Stimulated activated CD8-positive, alpha-beta memory T cell treated with anti-CD3 and anti-CD28 coated beads, Interleukin-7, amount 100 ng/mL, for 1 hour (primary cell): ENCODE data around the gene KBTBD7.

Experiments used
- DNase-seq, 2 donors: peaks; one replicate each; pipeline ENCODE4 v3.0.0-alpha.2; 2020; ENCODE audit warnings: low read depth in 2 of 2

The KBTBD7 gene, protein sequence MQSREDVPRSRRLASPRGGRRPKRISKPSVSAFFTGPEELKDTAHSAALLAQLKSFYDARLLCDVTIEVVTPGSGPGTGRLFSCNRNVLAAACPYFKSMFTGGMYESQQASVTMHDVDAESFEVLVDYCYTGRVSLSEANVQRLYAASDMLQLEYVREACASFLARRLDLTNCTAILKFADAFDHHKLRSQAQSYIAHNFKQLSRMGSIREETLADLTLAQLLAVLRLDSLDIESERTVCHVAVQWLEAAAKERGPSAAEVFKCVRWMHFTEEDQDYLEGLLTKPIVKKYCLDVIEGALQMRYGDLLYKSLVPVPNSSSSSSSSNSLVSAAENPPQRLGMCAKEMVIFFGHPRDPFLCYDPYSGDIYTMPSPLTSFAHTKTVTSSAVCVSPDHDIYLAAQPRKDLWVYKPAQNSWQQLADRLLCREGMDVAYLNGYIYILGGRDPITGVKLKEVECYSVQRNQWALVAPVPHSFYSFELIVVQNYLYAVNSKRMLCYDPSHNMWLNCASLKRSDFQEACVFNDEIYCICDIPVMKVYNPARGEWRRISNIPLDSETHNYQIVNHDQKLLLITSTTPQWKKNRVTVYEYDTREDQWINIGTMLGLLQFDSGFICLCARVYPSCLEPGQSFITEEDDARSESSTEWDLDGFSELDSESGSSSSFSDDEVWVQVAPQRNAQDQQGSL

DNA sequence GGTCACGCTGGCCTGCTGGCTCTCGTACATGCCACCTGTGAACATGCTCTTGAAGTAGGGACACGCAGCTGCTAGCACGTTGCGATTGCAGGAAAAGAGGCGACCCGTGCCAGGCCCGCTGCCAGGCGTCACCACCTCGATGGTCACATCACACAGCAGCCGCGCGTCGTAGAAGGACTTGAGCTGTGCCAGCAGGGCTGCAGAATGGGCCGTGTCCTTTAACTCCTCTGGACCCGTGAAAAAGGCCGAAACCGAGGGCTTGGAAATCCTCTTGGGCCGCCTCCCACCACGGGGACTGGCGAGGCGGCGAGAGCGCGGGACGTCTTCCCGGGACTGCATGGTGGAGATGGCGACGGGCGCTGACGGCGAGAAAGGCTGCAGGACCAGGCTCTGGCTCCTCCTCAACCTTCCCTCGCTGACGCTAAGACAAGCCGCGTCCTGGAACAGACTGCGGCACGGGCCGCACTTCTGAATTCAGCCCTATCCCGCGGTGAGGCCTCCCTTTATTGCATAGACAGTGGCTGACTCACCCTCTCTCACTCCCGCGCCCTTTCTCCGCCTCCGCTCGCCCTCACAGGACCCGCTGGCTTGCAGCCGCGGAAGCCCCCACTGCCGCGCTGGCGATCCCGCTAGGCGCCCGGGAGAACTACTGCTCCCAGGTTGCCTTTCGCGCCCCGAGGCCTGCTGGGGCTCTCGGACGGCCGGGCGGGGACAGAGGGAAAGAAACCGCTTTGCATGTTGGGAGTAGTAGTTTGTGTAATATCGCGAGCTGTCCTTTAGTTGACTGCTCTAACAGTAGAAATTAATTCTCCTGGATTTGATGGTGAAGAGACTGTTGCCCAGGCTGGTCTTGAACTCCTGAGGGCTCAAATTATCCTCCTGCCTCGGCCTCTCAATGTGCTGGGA is at the start of gene KBTBD7:
Gene KBTBD7 (minus strand): TSS at position 651 of the 906 bp plus-strand sequence. CDS start 312 bp downstream, at position 339.
- DNase-seq = peak; percentile 79 to 80

DNA sequence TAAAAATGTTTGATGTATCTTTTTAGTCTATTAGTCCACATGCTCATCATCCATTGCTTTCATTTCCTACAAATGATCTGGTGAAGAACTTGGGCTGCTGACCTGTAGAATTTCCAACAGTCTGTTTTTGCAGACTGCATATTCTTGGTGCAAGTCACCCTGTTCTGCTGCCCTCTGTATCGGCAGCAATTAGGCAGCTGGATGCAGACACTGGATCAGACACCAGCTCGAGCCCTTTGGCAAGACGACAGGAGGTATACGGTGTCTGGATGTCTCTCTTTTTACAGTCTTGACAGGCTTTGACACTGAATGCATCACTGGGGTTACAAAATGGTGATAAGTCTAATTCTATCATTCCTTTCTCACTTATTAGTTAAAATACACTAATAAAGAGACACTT is 47.3 kb upstream of the KBTBD7 start:
- DNase-seq = no peak

DNA sequence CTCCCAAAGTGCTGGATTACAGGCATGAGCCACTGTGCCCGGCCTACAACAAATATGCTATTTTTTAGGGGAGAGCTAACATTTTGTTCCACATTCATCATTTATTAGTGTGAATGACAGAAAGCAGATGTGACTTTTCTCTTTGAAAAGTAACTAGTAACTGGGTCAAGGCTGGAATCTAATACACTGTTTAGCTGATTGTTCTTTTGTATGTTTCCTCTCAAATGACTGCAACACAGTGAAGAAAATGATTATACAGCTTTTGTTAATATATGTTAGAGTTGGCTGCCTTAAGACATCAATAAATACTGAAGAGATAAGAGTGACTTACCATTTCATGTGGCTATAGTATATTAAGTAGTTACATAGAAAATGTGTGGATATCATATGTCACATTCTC is 42.0 kb upstream of the KBTBD7 start:
- DNase-seq = no peak

DNA sequence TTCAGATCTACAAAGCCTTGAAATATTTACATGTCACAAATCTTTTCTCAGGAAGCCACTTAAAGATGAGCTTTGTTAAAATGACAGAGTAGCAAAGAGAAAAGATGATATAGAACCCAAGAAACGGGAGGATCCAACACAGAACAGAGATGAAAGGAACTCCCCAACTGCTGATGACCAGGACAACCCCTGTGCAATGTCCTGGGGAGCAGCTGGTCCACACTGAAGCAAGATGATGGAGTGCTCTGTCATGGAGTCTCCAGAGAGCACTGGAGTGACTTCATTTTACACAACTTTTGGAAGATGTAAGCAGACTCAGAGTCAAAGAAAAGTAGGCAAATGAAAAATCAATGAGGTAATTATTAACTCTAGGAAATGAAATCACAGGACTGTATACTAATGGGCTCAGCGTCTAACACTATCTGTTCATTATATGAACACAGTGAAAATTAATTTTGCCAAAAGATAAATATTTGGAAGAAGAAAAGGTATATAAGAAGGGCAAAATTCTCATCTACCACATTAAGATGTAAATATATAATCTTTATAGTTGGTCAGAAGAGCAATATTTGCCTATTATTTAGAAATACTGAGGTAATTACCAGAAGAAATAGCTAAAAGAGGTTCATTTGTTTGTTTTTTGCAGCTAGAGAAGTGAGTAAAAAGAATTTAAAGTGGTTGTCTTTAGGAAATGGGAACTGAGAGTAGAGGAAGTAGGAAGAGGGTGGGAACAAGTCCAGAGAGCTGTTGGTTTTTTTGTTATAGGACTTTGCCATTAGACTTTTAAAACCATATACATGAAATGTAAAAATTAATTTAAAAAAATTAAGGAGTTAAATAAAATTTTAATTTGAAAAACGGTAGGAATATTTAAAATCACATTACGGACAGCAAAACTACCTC is 38.5 kb upstream of the KBTBD7 start:
- no peak for DNase-seq

DNA sequence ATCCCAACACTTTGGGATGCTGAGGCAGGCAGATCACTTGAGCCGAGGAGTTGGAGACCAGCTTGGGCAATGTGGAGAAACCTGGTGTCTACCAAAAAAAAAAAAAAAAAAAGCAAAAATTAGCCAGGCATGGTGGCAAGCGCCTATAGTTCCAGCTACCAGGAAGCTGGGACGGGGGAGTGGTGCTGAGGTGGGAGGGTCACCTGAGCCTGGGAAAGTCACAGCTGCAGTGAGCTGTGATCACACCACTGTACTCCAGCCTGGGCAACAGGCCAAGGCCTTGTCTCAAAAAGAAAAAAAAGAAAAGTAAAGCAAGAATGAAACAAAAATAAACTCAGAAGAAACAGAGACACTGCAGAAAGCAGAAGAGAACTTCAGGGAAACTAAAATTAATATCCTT is 37.4 kb upstream of the KBTBD7 start:
- no peak for DNase-seq

DNA sequence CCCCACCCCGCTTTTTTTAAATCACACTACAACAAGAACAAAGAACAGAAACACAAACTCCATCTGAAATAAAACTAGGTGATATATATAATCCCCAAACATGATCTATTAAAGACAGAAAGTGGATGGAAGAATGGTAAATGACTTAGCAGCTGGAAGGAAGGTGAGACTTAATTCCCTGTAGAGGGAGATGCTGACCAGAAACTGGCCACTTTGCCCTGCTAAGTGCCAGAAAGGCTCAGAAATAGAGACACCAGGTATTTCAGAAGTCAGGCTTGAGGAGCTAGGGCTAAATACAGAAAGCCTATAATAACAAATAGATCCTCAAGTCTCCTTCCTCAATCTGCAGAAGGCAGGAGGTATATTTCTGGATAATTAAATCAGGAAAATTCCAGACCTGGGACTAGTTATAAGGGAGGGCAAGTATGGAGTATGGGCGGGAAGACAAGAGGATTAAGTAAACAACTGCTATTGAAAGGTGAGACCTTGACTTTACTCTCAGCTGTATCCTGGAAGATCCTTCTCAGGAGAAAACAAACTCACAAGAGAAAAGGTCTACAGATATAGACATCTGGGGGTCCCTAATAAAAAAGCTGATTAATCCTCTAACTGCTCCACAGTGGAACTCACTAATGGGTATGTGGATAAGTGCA is 36.8 kb upstream of the KBTBD7 start:
- no peak for DNase-seq

DNA sequence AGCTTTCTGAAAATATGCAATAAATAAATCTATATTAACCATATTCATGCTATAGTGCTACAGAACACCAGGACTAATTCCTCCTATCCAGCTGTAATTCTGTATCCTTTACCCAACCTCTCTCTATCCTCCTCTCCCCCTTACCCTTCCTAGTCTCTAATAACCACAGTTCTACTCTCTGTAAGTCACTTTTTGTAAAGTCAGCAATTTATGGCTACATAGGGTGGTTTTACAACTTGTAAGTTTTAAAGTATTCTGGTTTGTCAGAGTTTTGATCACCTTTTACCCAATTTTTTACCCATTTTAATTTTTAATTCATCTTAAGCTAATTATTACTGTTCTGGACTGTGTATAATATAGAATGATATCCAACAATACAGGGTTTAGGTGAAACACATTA is 35.0 kb upstream of the KBTBD7 start:
- no peak for DNase-seq

DNA sequence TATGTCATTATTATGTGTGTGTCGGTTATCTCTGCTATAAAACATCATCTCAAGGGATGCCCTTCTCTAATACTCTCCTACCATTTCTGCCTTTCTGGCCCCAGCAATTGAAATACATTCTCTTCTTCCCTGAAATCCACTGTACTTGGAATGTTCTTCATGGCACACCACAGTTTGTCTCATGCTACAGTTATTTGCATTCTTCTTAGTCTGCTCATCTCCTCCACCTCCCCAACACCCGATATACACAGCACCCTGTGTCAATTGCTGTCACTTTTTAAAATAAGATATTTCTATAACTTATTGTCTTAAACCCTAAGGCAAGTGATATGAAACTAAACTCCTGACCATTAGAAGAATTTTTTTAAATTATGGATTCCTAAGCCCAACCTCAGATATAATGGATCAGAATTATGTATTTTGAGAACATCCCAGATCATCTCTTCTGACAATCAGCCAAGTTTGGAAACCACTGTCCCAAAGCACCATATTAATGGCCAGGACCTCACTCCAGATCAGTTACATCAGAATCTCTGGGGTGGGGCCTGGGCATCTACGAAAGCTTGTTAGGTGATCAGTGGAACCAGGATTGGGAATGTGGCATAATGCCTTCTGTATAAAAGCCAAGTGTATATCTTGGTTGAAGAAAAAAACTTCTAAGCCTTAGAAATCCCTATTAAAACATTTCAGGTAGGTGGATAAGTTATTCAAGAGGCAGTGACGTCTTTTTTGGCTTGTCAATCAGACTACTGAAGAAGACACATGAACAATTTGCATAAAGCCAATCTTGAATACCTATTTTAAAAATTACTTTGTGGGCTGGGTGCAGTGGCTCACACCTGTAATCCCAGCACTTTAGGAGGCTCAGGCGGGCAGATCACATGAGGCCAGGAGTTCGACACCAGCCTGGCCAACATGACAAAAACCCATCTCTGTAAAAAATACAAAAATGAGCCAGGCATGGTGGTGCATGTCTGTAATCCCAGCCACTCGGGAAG is 30.0 kb upstream of the KBTBD7 start:
- no peak for DNase-seq

DNA sequence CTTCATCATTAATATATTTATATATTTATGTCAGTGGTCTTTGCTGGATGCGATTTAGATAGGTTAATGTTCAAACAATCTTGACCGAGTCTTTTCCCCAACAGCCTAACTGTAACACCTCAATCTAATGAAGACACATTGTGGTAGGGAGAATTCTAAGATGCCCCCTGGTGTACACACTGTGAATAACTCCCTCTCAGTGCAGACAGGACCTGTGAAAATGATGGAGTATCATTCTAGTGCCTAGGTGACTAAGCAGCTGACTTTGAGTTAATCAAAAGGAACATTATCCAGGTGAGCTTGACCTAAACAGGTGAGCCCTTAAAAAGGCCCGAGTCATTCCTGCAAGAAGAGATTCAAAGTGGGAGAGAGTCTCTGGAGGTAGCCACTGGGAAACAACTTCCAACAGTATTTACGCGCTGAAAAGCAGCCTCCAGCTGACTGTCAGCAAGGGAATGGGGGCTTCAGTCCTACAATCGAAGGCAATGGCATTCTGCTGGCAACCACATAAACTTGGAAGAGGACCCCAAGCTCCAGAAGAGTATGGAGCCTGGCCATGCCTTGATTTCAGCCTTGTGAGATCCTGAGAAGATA is 28.0 kb upstream of the KBTBD7 start:
- DNase-seq = peak; percentile 9 to 20

DNA sequence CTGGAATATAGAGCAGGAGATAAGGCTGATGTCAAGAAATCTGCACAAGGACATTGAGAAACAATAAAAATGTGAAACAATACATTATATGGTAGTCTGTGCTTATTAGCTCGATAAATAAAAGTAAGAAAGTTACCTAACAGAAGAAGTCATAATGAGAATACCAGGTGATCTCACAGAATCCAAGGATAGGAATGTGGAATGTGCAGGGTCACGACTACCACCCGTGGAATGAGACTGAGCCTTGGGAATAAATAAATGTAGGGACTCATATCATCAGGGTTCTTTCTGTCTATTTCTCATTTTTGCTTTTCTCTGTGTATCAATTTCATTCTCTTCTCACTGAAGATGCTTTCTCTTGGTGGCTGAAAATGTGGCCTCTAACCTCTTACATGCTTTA is 26.0 kb upstream of the KBTBD7 start:
- no peak for DNase-seq

DNA sequence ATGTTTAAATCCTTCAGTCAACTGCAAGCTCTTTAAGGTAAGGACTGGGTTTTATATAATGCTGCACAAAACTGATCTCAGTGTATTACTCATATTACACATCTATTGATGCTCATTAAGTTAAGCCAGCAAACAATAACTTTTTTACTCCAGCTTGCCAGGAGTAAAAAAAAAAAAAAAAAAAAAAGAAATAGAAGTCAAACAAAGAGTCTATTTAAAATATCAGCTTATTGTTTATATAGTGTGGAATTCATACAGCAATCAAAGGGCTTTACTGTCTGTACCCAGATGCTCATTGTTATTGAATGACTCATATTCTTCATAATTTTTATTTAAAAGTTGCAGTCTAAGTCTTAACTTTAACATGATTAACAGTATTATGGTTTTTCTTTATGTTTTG is 21.8 kb upstream of the KBTBD7 start:
- DNase-seq = no peak

DNA sequence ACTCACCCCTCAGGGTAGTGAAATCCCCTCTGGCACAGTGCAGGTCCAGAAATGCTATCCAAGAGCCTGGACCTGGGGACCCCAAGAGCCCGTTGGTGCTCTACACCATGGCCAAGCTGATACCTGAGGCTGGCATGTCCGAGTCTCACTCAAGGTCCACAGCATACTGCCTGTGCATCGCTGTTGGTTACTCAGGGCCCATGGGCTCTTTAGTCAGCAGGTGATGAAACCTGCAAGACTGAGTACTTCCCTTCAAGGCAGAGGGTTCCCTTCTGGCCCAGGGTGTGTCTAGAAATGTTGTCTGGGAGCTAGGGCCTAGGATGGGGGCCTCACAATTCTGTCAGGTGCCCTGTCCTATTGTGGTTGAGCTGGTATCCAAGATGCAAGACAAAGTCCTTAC is 19.6 kb upstream of the KBTBD7 start:
- no peak for DNase-seq

DNA sequence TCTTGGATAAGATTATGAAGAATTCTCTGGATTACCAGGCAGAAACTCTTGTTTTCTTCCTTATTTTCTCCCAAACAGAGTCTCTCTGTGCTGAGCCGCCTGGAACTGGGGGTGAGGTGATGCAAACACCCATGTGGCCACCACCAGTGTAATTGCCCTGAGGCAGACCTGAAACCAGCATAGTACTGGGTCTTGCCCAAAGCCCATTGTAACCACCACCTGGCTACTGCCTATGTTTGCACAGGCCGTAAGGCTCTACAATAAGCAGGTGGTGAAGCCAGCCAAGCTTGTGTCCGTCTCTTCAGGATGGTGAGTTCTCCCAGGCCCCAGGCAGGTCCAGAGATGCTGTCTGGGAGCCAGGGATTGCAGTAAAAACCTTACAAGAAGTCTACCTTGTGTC is 18.9 kb upstream of the KBTBD7 start:
- no peak for DNase-seq

DNA sequence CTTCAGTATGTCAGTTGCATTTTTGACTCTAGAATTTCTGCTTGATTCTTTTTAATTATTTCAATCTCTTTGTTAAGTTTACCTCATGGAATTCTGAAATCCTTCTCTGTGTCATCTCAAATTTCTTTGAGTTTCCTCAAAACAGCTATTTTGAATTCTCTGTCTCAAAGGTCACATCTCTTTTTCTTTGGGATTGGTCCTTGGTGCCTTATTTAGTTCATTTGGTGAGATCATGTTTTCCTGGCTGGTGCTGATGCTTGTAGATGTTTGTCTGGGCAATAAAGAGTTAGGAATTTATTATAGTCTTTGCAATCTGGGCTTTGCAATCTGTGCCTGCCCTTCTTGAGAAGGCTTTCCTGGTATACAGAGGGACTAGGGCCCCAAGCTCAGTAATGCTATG is 18.5 kb upstream of the KBTBD7 start:
- no peak for DNase-seq

DNA sequence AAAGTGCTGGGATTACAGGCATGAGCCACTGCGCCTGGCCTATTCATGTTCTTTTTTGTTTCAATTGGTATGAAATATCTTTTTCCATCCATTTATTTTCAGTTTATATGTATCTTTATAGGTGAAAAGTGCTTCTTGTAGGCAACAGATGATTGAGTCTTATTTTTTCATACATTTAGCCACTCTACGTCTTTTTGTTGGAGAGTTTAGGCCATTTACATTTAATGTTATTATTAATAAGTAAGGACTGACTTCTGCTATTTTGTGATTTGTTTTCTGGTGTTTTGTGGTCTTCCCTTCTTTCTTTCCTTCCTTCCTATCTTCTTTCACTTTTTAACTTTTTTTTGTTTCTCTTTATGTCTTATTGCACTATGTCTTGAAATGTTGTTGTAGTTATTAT is 16.7 kb upstream of the KBTBD7 start:
- no peak for DNase-seq

DNA sequence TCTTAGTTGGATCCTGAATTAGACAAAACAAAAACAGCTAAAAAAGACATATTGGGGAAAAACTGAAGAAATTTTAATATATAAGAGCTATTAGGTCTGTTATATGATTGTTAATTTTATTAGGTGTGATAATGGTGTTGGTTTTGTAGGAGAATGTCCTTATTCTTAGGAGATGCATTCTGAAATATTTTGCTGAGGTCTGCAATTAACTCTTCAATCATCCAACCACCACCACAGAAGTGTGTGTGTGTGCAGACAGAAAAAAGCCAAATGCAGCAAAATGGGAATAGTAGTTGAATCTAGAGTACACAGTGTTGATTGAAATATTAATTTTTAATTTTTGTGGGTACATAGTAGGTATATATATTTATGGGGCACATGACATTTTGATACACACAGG is 12.1 kb upstream of the KBTBD7 start:
- DNase-seq = no peak

DNA sequence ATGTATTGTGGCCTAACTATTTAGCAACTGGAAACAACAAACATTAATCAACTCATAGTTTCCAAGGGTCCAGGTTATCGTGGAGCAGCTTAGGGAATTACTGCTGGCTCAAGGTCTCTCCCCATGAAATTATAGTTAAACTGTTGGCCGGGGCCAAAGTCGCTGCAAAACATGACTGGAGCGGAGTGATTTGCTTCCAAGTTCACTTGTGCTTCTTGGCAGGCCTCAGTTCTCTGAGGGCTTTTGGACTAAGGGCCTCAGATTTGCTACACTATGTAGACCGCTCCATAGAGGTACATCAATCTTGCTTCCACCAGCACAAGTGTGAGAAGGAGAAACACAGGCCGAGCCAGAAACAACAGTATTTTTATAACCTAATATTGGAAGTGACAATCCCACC is 9.4 kb upstream of the KBTBD7 start:
- no peak for DNase-seq

DNA sequence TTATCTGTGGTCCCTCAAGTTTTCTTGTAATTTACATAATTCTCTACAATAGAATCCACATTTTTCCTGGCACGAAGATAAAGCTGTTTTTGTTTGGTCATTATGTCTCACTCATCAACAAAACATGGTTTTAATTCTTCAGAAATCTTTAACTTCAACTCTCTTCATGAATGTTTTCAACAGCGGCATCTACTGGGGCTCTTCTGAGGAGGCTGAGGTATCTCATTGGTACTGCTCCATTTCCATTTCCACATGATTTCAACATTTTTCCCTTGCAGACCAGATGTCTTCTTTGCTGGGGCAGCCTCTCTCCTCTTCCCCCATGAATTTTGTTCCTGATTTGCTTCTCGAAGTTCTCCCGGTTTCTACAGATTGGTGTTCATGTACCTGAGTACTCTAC is 5.8 kb upstream of the KBTBD7 start:
- DNase-seq = no peak

DNA sequence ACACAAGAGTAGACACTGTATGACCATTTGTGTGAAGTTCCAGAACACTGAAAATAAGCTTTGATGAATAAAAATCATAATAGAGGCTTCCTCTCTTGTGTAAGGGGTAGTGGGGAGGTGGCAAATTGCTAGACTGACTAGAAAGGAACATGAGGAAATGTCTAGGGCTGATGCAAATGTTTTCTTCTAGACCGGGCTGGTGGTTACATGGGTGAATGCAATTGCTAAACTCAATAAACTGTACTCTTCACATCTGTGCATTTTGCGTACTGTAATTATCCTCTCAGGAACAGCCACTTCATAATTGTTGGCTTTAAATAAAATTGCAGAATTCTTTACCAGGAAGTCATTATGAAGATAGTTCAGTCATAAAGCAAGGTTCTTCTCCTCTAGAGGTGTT is 5.2 kb upstream of the KBTBD7 start:
- no peak for DNase-seq
